Astrocyte (in vitro differentiated cells and primary cell): ENCODE data around the gene RBM23. TPM values are rescaled to one million over a fixed set of nuclear protein-coding genes. Genes with fewer than 3 reads are reported as not detected.

Experiments
- DNase-seq: peaks from one replicate; pipeline ENCODE4 v3.0.0-alpha.2; 2010; ENCODE audit warnings: low read depth
- FAIRE-seq: peaks from 2 replicates; lab custom pipeline; 2011; peaks lifted over from hg19 to GRCh38; lab: Jason Lieb, UNC
- H2AFZ ChIP-seq: 2 replicates; pipeline ENCODE4 v1.6.0; 2012; ENCODE audit warnings: low read depth, low read length, inconsistent platforms
- H3K27ac ChIP-seq: 2 replicates; pipeline ENCODE4 v1.5.1; 2011; ENCODE audit warnings: low read depth, low read length, inconsistent platforms
- H3K27me3 ChIP-seq: 2 replicates; pipeline ENCODE4 v1.6.0; 2011; ENCODE audit warnings: low read length, inconsistent platforms; ENCODE audit not compliant: insufficient read depth
- H3K36me3 ChIP-seq: 2 replicates; pipeline ENCODE4 v1.5.1; 2011; ENCODE audit warnings: low read length, inconsistent platforms; ENCODE audit not compliant: insufficient read depth
- H3K4me1 ChIP-seq: 2 replicates; pipeline ENCODE4 v1.5.1; 2011; ENCODE audit warnings: low read length, inconsistent platforms; ENCODE audit not compliant: insufficient read depth
- H3K4me2 ChIP-seq: 2 replicates; pipeline ENCODE4 v1.6.0; 2012; ENCODE audit warnings: low read length, inconsistent platforms
- H3K4me3 ChIP-seq: 2 replicates; pipeline ENCODE4 v1.5.1; 2011; ENCODE audit warnings: low read depth, mild to moderate bottlenecking, low read length, inconsistent platforms; ENCODE audit not compliant: insufficient read depth
- H3K79me2 ChIP-seq: 2 replicates; pipeline ENCODE4 v1.6.0; 2012; ENCODE audit warnings: mild to moderate bottlenecking, low read length, inconsistent platforms; ENCODE audit not compliant: insufficient read depth
- H3K9ac ChIP-seq: 2 replicates; pipeline ENCODE4 v1.6.0; 2012; ENCODE audit warnings: mild to moderate bottlenecking, low read length, inconsistent platforms
- H3K9me3 ChIP-seq: 2 replicates; pipeline ENCODE4 v1.5.1; 2012; ENCODE audit warnings: low read depth, mild to moderate bottlenecking, low read length, inconsistent platforms; ENCODE audit not compliant: insufficient read depth
- H4K20me1 ChIP-seq: 2 replicates; pipeline ENCODE4 v1.6.0; 2012; ENCODE audit warnings: low read length, inconsistent platforms; ENCODE audit not compliant: insufficient read depth
- H3K27ac Mint-ChIP-seq: one replicate; pipeline ENCODE4 v1.8.0; 2021; ENCODE audit warnings: mild to moderate bottlenecking, mixed read lengths; ENCODE audit not compliant: unreplicated experiment
- H3K27me3 Mint-ChIP-seq: one replicate; pipeline ENCODE4 v1.8.0; 2021; ENCODE audit warnings: low read depth, mixed read lengths; ENCODE audit not compliant: unreplicated experiment
- H3K36me3 Mint-ChIP-seq: one replicate; pipeline ENCODE4 v1.8.0; 2021; ENCODE audit warnings: low read depth, mixed read lengths; ENCODE audit not compliant: unreplicated experiment
- H3K4me1 Mint-ChIP-seq: one replicate; pipeline ENCODE4 v1.8.0; 2021; ENCODE audit warnings: low read depth, mixed read lengths; ENCODE audit not compliant: unreplicated experiment
- H3K4me3 Mint-ChIP-seq: one replicate; pipeline ENCODE4 v1.8.0; 2021; ENCODE audit warnings: mild to moderate bottlenecking, moderate library complexity, mixed read lengths; ENCODE audit not compliant: unreplicated experiment
- H3K9me3 Mint-ChIP-seq: one replicate; pipeline ENCODE4 v1.8.0; 2021; ENCODE audit warnings: mild to moderate bottlenecking, mixed read lengths; ENCODE audit not compliant: unreplicated experiment
- CTCF ChIP-seq: IDR thresholded peaks from 2 replicates; pipeline ENCODE4 v1.5.1; 2011; ENCODE audit warnings: low read depth, mild to moderate bottlenecking, inconsistent platforms, low read length, moderate library complexity; ENCODE audit not compliant: insufficient read depth
- EZH2 ChIP-seq: IDR thresholded peaks from 2 replicates; pipeline ENCODE4 v1.6.1; 2012; ENCODE audit warnings: mild to moderate bottlenecking, low read length, inconsistent platforms; ENCODE audit not compliant: insufficient read depth
- total RNA-seq: library from RNA; stranded (reverse); gene quantifications from 2 replicates; pipeline ENCODE4 v1.2.1, GENCODE V29; 2021

Gene RBM23
- total RNA-seq, 1 donor from 2014 or later, result 49.3 TPM

DNA sequence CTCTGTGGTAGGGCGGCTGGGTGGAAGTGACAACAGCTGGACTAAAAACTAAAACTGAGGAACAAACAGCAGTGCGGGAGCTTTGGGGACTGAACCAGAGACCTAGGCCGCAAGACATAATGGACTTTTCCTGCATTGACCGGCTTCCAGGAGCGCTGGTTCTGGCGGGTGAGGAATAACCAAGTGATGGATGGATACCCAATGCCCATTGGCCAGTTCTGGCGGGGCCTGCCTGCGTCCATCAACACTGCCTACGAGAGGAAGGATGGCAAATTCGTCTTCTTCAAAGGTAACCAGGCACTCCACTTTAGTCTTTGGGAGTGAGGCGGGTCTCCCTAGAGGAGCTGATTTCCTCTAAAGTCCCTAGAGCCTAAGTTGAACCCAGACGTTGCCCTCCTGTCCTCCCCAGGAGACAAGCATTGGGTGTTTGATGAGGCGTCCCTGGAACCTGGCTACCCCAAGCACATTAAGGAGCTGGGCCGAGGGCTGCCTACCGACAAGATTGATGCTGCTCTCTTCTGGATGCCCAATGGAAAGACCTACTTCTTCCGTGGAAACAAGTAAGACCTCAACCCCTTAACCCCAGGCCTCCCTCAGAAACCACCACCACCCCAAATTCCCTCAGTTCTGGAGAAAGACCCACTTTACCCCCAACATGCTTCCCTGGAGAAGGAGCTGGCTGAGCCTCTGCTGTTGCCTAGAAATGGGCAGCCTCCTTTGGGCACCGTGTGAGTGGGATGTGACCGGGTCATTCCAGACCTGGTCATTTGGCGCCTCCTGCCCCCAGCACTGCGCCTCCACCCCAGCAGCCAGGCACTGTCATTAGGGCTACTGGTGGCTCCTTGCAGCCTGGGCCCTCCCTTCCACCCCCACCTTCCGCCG, 74.5 kb downstream of the RBM23 start:
- Mint-ChIP-seq H3K36me3 (peaks cover 19% of the 10 kb centered on the region), H3K27ac (peak overlapping the region; percentile 66), H3K4me3 (no peak overlapping the region), H3K9me3 (peaks cover 4% of the 10 kb centered on the region), H3K27me3 (no peaks in the 10 kb centered on the region), H3K4me1 (peaks cover 26% of the 10 kb centered on the region)
- Histone ChIP-seq H4K20me1 (peaks cover 59% of the 10 kb centered on the region), H3K4me2 (no peak overlapping the region), H2AFZ (no peak overlapping the region), H3K9ac (no peak overlapping the region), H3K4me3 (no peak overlapping the region), H3K27me3 (no peaks in the 10 kb centered on the region), H3K36me3 (peaks cover 55% of the 10 kb centered on the region), H3K79me2 (peaks cover 66% of the 10 kb centered on the region), H3K27ac (no peak overlapping the region), H3K4me1 (peaks cover 41% of the 10 kb centered on the region), H3K9me3 (no peaks in the 10 kb centered on the region)
- FAIRE-seq (no peak), DNase-seq (no peak)
- TF ChIP-seq EZH2, result no peak
- TF ChIP-seq CTCF, result no peak

Other genes starting within 250 kb of the RBM23 start
- gene OXA1L, start 152.5 kb downstream of the RBM23 start, total RNA-seq, result 81.2 and 82.8 TPM in 2 replicates
- gene SLC7A7, start 103.7 kb downstream of the RBM23 start, total RNA-seq, result 13.3 and 14.3 TPM in 2 replicates
- 169 and 182 TPM in 2 replicates for gene MRPL52, start 89.3 kb downstream of the RBM23 start, total RNA-seq
- gene MMP14, start 82.6 kb downstream of the RBM23 start, total RNA-seq, result 911 and 1,063 TPM in 2 replicates
- gene LRP10, start 47.4 kb downstream of the RBM23 start, total RNA-seq, result 142 and 157 TPM in 2 replicates
- gene REM2, start 35.9 kb downstream of the RBM23 start, total RNA-seq, result 0.48 and 0.79 TPM in 2 replicates
- gene PRMT5, start 10.2 kb upstream of the RBM23 start, total RNA-seq, result 84.2 and 91.6 TPM in 2 replicates
- gene HAUS4, start 37.9 kb upstream of the RBM23 start, total RNA-seq, result 6.6 and 10.4 TPM in 2 replicates
- gene AJUBA, start 63.4 kb upstream of the RBM23 start, total RNA-seq, result 117 and 146 TPM in 2 replicates
- 3.6 and 3.8 TPM in 2 replicates for gene C14orf93, start 91.0 kb upstream of the RBM23 start, total RNA-seq
- 232 and 239 TPM in 2 replicates for gene PSMB5, start 115.8 kb upstream of the RBM23 start, total RNA-seq
- gene PSMB11, start 123.1 kb upstream of the RBM23 start, total RNA-seq, result not detected in 2 replicates
- gene CDH24, start 138.4 kb upstream of the RBM23 start, total RNA-seq, result 17.4 and 22.2 TPM in 2 replicates
- gene ACIN1, start 176.0 kb upstream of the RBM23 start, total RNA-seq, result 186 and 208 TPM in 2 replicates
- 79.5 and 83.9 TPM in 2 replicates for gene C14orf119, start 176.4 kb upstream of the RBM23 start, total RNA-seq
- gene CIROP, start 185.8 kb upstream of the RBM23 start, total RNA-seq, result not detected in 2 replicates
- gene CEBPE, start 200.1 kb upstream of the RBM23 start, total RNA-seq, result not detected in 2 replicates